GM12878 (cell line): ENCODE results near the gene DCAF6. TPM values are rescaled to one million over a fixed set of nuclear protein-coding genes. Genes with fewer than 3 reads are reported as not detected.

ENCODE experiments used
- ATAC-seq: fragments of 200-7000 bp; cut with Tn5 transposase; 3 replicates; pipeline ENCODE4 v1.9.1; 2020; ENCODE audit warnings: mild to moderate bottlenecking, moderate library complexity
- BruUV-seq: library from RNA; stranded (reverse); fragments of 400-500 nt; replicated peaks from 2 replicates; lab custom pipeline; 2021; lab: Mats Ljungman, UMichigan
- CTCF ChIA-PET: fragments of 300-600 bp; sonication (Branson Sonifier 250); formaldehyde crosslinking; extraction: SDS; loops from one replicate; lab custom pipeline; 2021; ENCODE audit warnings: inconsistent platforms; lab: Yijun Ruan, JAX
- POLR2A ChIA-PET: fragments of 350-600 bp; formaldehyde crosslinking; extraction: SDS; loops from one replicate; lab custom pipeline; 2021; ENCODE audit warnings: inconsistent platforms; lab: Charles Lee
- RAD21 ChIA-PET: fragments of 300-600 bp; sonication (Branson Sonifier 250); formaldehyde crosslinking; loops from one replicate; lab custom pipeline; 2023; ENCODE audit warnings: antibody characterized with exemption; ENCODE audit not compliant: unreplicated experiment; lab: Charles Lee
- SMC1A ChIA-PET: fragments of 300-600 bp; sonication (Branson Sonifier 250); formaldehyde crosslinking; loops from one replicate; lab custom pipeline; 2023; ENCODE audit not compliant: unreplicated experiment, uncharacterized antibody; lab: Charles Lee
- DNase-seq: peaks from one replicate; pipeline ENCODE4 v3.0.0-alpha.2; 2011; ENCODE audit warnings: low read depth, low spot score
- FAIRE-seq: peaks from 3 replicates; lab custom pipeline; 2011; peaks lifted over from hg19 to GRCh38; lab: Jason Lieb, UNC
- H2AFZ ChIP-seq: 2 replicates; pipeline ENCODE4 v1.6.0; 2011; ENCODE audit warnings: low read depth, low read length, control low read depth; ENCODE audit not compliant: control insufficient read depth
- H3K27ac ChIP-seq: 2 replicates; pipeline ENCODE4 v1.5.1; 2011; ENCODE audit warnings: control low read depth; ENCODE audit not compliant: control insufficient read depth, insufficient read depth
- H3K27me3 ChIP-seq, 2 experiments: replicated peaks in 1 of 2; 2 replicates each; pipeline versions ENCODE4 v1.6.0 to v1.6.1; 2011; ENCODE audit warnings: low read length in 1 of 2; ENCODE audit not compliant: control insufficient read depth in 2 of 2, insufficient read depth in 2 of 2
- H3K36me3 ChIP-seq, 2 experiments: 2 replicates each; pipeline ENCODE4 v1.5.1; 2011; ENCODE audit warnings: low read length in 1 of 2; ENCODE audit not compliant: control insufficient read depth in 2 of 2, insufficient read depth in 2 of 2
- H3K4me1 ChIP-seq: 2 replicates; pipeline ENCODE4 v1.6.1; 2011; ENCODE audit warnings: mild to moderate bottlenecking, low read length, moderate library complexity, mixed read lengths; ENCODE audit not compliant: control insufficient read depth, insufficient read depth
- H3K4me2 ChIP-seq: 2 replicates; pipeline ENCODE4 v1.6.0; 2011; ENCODE audit warnings: control low read depth; ENCODE audit not compliant: control insufficient read depth, insufficient read depth
- H3K4me3 ChIP-seq: fragments of 200-600 bp; sonication (generic); 2 replicates; pipeline ENCODE4 v1.5.1; 2016
- H3K79me2 ChIP-seq: 2 replicates; pipeline ENCODE4 v1.6.0; 2011; ENCODE audit warnings: low read length; ENCODE audit not compliant: control insufficient read depth, insufficient read depth
- H3K9ac ChIP-seq: 2 replicates; pipeline ENCODE4 v1.8.0; 2011; ENCODE audit warnings: low read length, control low read depth, mixed read lengths; ENCODE audit not compliant: control insufficient read depth, insufficient read depth
- H3K9me3 ChIP-seq: replicated peaks from 3 replicates; pipeline ENCODE4 v1.5.1; 2011; ENCODE audit warnings: mild to moderate bottlenecking, low read length; ENCODE audit not compliant: control insufficient read depth, insufficient read depth
- H4K20me1 ChIP-seq: 2 replicates; pipeline ENCODE4 v1.6.0; 2011; ENCODE audit not compliant: control insufficient read depth, insufficient read depth
- ATF3 ChIP-seq: IDR thresholded peaks from 2 replicates; pipeline ENCODE4 v1.6.1; 2011; ENCODE audit warnings: low read depth, mild to moderate bottlenecking, low read length, moderate library complexity, borderline replicate concordance; ENCODE audit errors: extremely low read depth
- CBFB ChIP-seq: IDR thresholded peaks from 2 replicates; pipeline ENCODE4 v1.6.1; 2016; ENCODE audit warnings: antibody characterized with exemption, low read depth
- CHD4 ChIP-seq: fragments of 200-600 bp; sonication (generic); IDR thresholded peaks from 2 replicates; pipeline ENCODE4 v1.6.1; 2016; ENCODE audit warnings: mild to moderate bottlenecking
- FOXK2 ChIP-seq: fragments of 450-650 bp; IDR thresholded peaks from 2 replicates; pipeline ENCODE4 v1.6.1; 2017; ENCODE audit warnings: mild to moderate bottlenecking, moderate library complexity
- FOXM1 ChIP-seq: IDR thresholded peaks from 2 replicates; pipeline ENCODE4 v1.6.1; 2012; ENCODE audit warnings: low read depth, mild to moderate bottlenecking, inconsistent platforms, low read length, moderate library complexity
- IRF4 ChIP-seq: IDR thresholded peaks from 2 replicates; pipeline ENCODE4 v1.6.1; 2011; ENCODE audit warnings: low read depth, low read length
- JUNB ChIP-seq: IDR thresholded peaks from 2 replicates; pipeline ENCODE4 v1.6.1; 2016; ENCODE audit warnings: antibody characterized with exemption, mild to moderate bottlenecking
- MLLT1 ChIP-seq: fragments of 450-650 bp; IDR thresholded peaks from 2 replicates; pipeline ENCODE4 v1.6.1; 2016; ENCODE audit warnings: mild to moderate bottlenecking
- NR2F1 ChIP-seq: fragments of 450-650 bp; conservative IDR thresholded peaks from 2 replicates; pipeline ENCODE4 v1.6.1; 2017; ENCODE audit warnings: mild to moderate bottlenecking
- POLR2AphosphoS5 ChIP-seq: IDR thresholded peaks from 2 replicates; pipeline ENCODE4 v1.6.1; 2011; ENCODE audit warnings: mild to moderate bottlenecking, low read length, inconsistent platforms
- RUNX3 ChIP-seq: IDR thresholded peaks from 2 replicates; pipeline ENCODE4 v1.6.1; 2012; ENCODE audit warnings: low read length, inconsistent platforms
- SMARCA5 ChIP-seq: fragments of 450-650 bp; IDR thresholded peaks from 2 replicates; pipeline ENCODE4 v1.6.1; 2017; ENCODE audit warnings: mild to moderate bottlenecking
- TBL1XR1 ChIP-seq: IDR thresholded peaks from 2 replicates; pipeline ENCODE4 v1.6.1; 2012; ENCODE audit warnings: low read depth, low read length, improper control_type of control experiment
- TCF3 ChIP-seq: IDR thresholded peaks from 2 replicates; pipeline ENCODE4 v1.6.1; 2012; ENCODE audit warnings: low read depth, mild to moderate bottlenecking, low read length, borderline replicate concordance; ENCODE audit not compliant: insufficient read depth
- YBX1 ChIP-seq: fragments of 450-650 bp; IDR thresholded peaks from 2 replicates; pipeline ENCODE4 v1.6.1; 2016; ENCODE audit warnings: antibody characterized with exemption
- WGBS: methylation state at CpG from one replicate; pipeline ENCODE4 v1.1.6; 2016; ENCODE audit warnings: low lambda C conversion rate; ENCODE audit not compliant: insufficient replicate concordance, insufficient coverage; ENCODE audit errors: missing lambda C conversion rate; 5-methylcytosine and 5-hydroxymethylcytosine counted together
- in situ Hi-C: fragments of 300-500 bp; cut with MboI; formaldehyde crosslinking; loops from 9 replicates; pipeline ENCODE4 v1.14.3; 2018; ENCODE audit warnings: mixed read lengths
- intact Hi-C: fragments of 100-400 bp; cut with micrococcal nuclease; formaldehyde crosslinking; loops from one replicate; pipeline ENCODE4 v1.14.2; 2022; ENCODE audit not compliant: unreplicated experiment
- polyA plus RNA-seq, 11 experiments: library from polyadenylated mRNA; depleted of rRNA in 4 of 11; unstranded in 6 of 11; stranded (reverse) in 5 of 11; fragments of >200 nt; fragmentation: Nextera tagmentation in 4 of 11; fragmentation: Illumina TruSeq in 1 of 11; extraction: Ambion mirVana in 4 of 11; extraction: Trizol in 1 of 11; gene quantifications; 1 replicate in 1 of 11; 2 replicates in 10 of 11; pipeline versions ENCODE4 v1.2.1 to v1.2.3, GENCODE V29; 2011 to 2016; ENCODE audit warnings: inconsistent platforms in 2 of 11, missing spikeins in 2 of 11, low read depth in 1 of 11
- total RNA-seq, 4 experiments: library from RNA; depleted of rRNA in 3 of 4; stranded (reverse); fragments of >200 nt in 3 of 4; fragmentation: Illumina TruSeq in 1 of 4; extraction: Trizol in 1 of 4; gene quantifications; 2 replicates each; pipeline versions ENCODE4 v1.2.1 to v1.2.3, GENCODE V29; 2013 to 2021
- TF ChIP-seq, protein P1 (sequence below): fragments of 450-650 bp; IDR thresholded peaks from 2 replicates; pipeline ENCODE4 v1.6.1; 2017; ENCODE audit warnings: mild to moderate bottlenecking, low read depth, inconsistent platforms; ENCODE audit not compliant: poor library complexity, severe bottlenecking

DCAF6 gene
- total and polyA plus RNA-seq, 10 of the 15 experiments (the other 5 are each of a cell fraction or from before 2014, with no cell fraction given): 11.4 to 62.7 (median 33.0) TPM

DNA sequence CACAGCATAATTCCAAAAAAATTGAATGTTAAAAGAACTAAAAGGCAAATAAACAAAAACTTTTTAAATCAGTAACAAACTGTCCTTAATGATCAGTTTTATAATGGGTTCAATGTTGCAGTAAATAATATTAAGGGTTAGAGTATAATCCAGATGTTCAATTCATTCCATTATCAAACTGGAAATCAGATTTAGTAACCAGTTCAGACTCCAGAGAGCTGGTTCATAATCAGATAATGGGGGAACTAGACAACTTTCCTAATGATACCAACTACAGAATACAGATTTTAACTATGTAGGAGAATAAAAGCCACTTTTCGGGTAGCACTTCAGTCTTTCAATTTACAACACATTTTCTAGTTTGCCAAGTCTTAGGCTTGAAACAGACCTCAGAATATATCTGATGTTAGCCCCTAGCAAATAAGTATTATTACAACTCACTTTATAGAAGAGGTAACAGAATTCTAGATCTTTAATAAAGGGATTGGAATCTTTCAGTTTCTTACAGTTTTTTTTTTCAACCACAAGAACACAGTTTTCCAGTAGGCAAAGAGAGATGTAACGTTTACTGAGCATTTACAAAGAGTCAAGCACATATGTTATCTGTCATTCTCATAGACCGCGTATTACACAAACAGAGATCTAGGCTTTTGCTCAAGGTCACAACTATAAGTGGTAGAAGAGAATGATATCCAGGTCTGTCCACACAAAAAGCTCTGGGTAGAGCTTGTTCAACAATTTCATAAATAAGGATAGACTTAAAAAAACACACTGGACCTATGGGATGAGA lies 1.9 kb upstream of the DCAF6 start:
- Histone ChIP-seq H4K20me1 (no peaks in the 10 kb centered on the region), H3K4me3 (peak overlapping the region; percentile 78), H2AFZ (peak overlapping the region; percentile 94), H3K4me2 (peak overlapping the region; percentile 75), H3K9me3 (no peaks in the 10 kb centered on the region), H3K4me1 (no peaks in the 10 kb centered on the region), H3K79me2 (peaks cover 70% of the 10 kb centered on the region), H3K36me3 (no peaks in the 10 kb centered on the region), H3K27ac (peak overlapping the region; percentile 99), H3K9ac (peak overlapping the region; percentile 96), H3K27me3 (no peaks in the 10 kb centered on the region)
- ChIA-PET SMC1A (interaction anchor here (0.6 to 2.5 kb wide), 11 partner anchors 10 to 303 kb away, joined by 3 to 11 read pairs (median 3); no protein-coding TSS in a partner anchor), POLR2A (interaction anchor here (0.5 to 2.1 kb wide), 4 partner anchors 11 to 1221 kb away, joined by 3 to 8 read pairs (median 5); partner anchors contain the start of gene SFT2D2), RAD21 (interaction anchor here (0.5 to 2.4 kb wide), 7 partner anchors 100 to 291 kb away, joined by 3 to 11 read pairs (median 3); partner anchors contain the start of genes MPZL1 and SFT2D2), CTCF (interaction anchor here (0.9 to 2.1 kb wide), 8 partner anchors 11 to 148 kb away, joined by 3 to 13 read pairs (median 4); partner anchors contain the start of gene ADCY10)
- TF ChIP-seq JUNB (no peak), MLLT1 (no peak), FOXK2 (no peak), TCF3 (no peak), ATF3 (no peak), YBX1 (no peak), SMARCA5 (no peak), IRF4 (no peak), CBFB (no peak), NR2F1 (no peak), POLR2AphosphoS5 (no peak), FOXM1 (no peak), RUNX3 (no peak), CHD4 (no peak), TBL1XR1 (no peak)
- TF ChIP-seq, protein P1, sequence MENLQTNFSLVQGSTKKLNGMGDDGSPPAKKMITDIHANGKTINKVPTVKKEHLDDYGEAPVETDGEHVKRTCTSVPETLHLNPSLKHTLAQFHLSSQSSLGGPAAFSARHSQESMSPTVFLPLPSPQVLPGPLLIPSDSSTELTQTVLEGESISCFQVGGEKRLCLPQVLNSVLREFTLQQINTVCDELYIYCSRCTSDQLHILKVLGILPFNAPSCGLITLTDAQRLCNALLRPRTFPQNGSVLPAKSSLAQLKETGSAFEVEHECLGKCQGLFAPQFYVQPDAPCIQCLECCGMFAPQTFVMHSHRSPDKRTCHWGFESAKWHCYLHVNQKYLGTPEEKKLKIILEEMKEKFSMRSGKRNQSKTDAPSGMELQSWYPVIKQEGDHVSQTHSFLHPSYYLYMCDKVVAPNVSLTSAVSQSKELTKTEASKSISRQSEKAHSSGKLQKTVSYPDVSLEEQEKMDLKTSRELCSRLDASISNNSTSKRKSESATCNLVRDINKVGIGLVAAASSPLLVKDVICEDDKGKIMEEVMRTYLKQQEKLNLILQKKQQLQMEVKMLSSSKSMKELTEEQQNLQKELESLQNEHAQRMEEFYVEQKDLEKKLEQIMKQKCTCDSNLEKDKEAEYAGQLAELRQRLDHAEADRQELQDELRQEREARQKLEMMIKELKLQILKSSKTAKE: no peak
- BruUV-seq: no TSS peak
- in situ Hi-C loops: loop anchor here (5.0 kb wide), 1 partner anchor 217 kb away; no protein-coding TSS in a partner anchor
- FAIRE-seq: no peak
- ATAC-seq: no peak; the same call in 2 of the 3 replicates
- intact Hi-C loops: loop anchor here (5.0 to 10.0 kb wide), 3 partner anchors 132 to 330 kb away; partner anchors contain the start of gene TIPRL
- 11% methylated on average over 4 of the region's 4 CpGs for WGBS
- DNase-seq: no peak
